ENCODE results near the gene SNTG2. TPM values are rescaled to one million over a fixed set of nuclear protein-coding genes. Genes with fewer than 3 reads are reported as not detected.

Gene SNTG2
- total RNA-seq, 2 donors from 2014 or later = 0.72 to 1.0 TPM

- no peaks in the 10 kb centered on the region for H3K9me3 ChIP-seq
- H3K27me3 ChIP-seq = no peaks in the 10 kb centered on the region
- H3K36me3 ChIP-seq = no peaks in the 10 kb centered on the region
- no peak overlapping the region for H3K9ac ChIP-seq (ENCODE audit: low read depth in 2 of 2, low read length in 2 of 2)
- DNase-seq = no peak
- intact Hi-C loops (cut with DNase I) = no loop called here
- H3K27ac ChIP-seq = no peak overlapping the region
- no peak for TF ChIP-seq CTCF (IDR thresholded peaks at IDR 0.05)
- H3K4me3 ChIP-seq = no peak overlapping the region
- H3K4me1 ChIP-seq = no peaks in the 10 kb centered on the region
These were observed 23.9 kb downstream of the SNTG2 start for GRCh38 chr2:974502-974901.

- Histone ChIP-seq H3K27me3 (no peaks in the 10 kb centered on the region), H3K36me3 (no peaks in the 10 kb centered on the region), H3K4me1 (no peaks in the 10 kb centered on the region), H3K27ac (no peak overlapping the region), H3K9me3 (no peaks in the 10 kb centered on the region), H3K4me3 (no peak overlapping the region), H3K9ac (ENCODE audit: low read depth in 2 of 2, low read length in 2 of 2) (no peak overlapping the region)
- intact Hi-C loops (cut with DNase I) = no loop called here
- no peak for TF ChIP-seq CTCF (IDR thresholded peaks at IDR 0.05)
- DNase-seq = no peak
These were observed 24.4 kb downstream of the SNTG2 start for GRCh38 chr2:975095-975494.

- intact Hi-C loops (cut with DNase I) = no loop called here
- DNase-seq = no peak
- Histone ChIP-seq H3K36me3 (no peaks in the 10 kb centered on the region), H3K9me3 (no peaks in the 10 kb centered on the region), H3K27ac (no peak overlapping the region), H3K4me1 (no peaks in the 10 kb centered on the region), H3K27me3 (no peaks in the 10 kb centered on the region), H3K9ac (ENCODE audit: low read depth in 2 of 2, low read length in 2 of 2) (no peak overlapping the region), H3K4me3 (no peak overlapping the region)
- TF ChIP-seq CTCF (IDR thresholded peaks at IDR 0.05) = no peak
These were observed 28.6 kb downstream of the SNTG2 start for GRCh38 chr2:979069-979928.

GRCh38 chr2:980176-980575 lies 29.5 kb downstream of the SNTG2 start:
- H3K4me3 ChIP-seq = no peak overlapping the region
- no peaks in the 10 kb centered on the region for H3K27me3 ChIP-seq
- no peak overlapping the region for H3K27ac ChIP-seq
- intact Hi-C loops (cut with DNase I) = no loop called here
- H3K36me3 ChIP-seq = no peaks in the 10 kb centered on the region
- H3K9ac ChIP-seq (ENCODE audit: low read depth in 2 of 2, low read length in 2 of 2) = no peak overlapping the region
- no peaks in the 10 kb centered on the region for H3K9me3 ChIP-seq
- DNase-seq = no peak
- no peak for TF ChIP-seq CTCF (IDR thresholded peaks at IDR 0.05)
- no peaks in the 10 kb centered on the region for H3K4me1 ChIP-seq

- Histone ChIP-seq H3K9ac (ENCODE audit: low read depth in 2 of 2, low read length in 2 of 2) (no peak overlapping the region), H3K27ac (no peak overlapping the region), H3K9me3 (no peaks in the 10 kb centered on the region), H3K4me1 (no peaks in the 10 kb centered on the region), H3K27me3 (no peaks in the 10 kb centered on the region), H3K36me3 (no peaks in the 10 kb centered on the region), H3K4me3 (no peak overlapping the region)
- intact Hi-C loops (cut with DNase I) = no loop called here
- TF ChIP-seq CTCF (IDR thresholded peaks at IDR 0.05) = no peak
- DNase-seq = no peak
These were observed 30.6 kb downstream of the SNTG2 start for GRCh38 chr2:981258-981657.
